A673 (cell line): ENCODE results near the gene HERPUD2. TPM values are rescaled to one million over a fixed set of nuclear protein-coding genes. Genes with fewer than 3 reads are reported as not detected.
A peak's percentile ranks its signal among the peaks of the same experiment; 100 is the strongest.

Source experiments
- BruUV-seq: library from RNA; stranded (reverse); fragments of 400-500 nt; replicated peaks from 2 replicates; lab custom pipeline; 2021; lab: Mats Ljungman, UMichigan
- CTCF ChIA-PET: fragments of 300-600 bp; sonication (Branson Sonifier 250); formaldehyde crosslinking; loops from one replicate; lab custom pipeline; 2022; ENCODE audit warnings: antibody characterized with exemption; lab: Charles Lee
- POLR2A ChIA-PET: fragments of 300-600 bp; sonication (Branson Sonifier 250); formaldehyde crosslinking; loops from one replicate; lab custom pipeline; 2022; ENCODE audit warnings: antibody characterized with exemption; ENCODE audit not compliant: low non-redundant PET; lab: Charles Lee
- DNase-seq: peaks from one replicate; pipeline ENCODE4 v3.0.0-alpha.2; 2015; ENCODE audit warnings: low spot score
- H3K27ac ChIP-seq: fragments of 200-600 bp; sonication (generic); 2 replicates; pipeline ENCODE4 v1.5.1; 2016; ENCODE audit warnings: mixed run types, low read depth, mild to moderate bottlenecking, mixed read lengths, antibody characterized with exemption, low read length; ENCODE audit not compliant: poor library complexity, severe bottlenecking
- H3K27me3 ChIP-seq: fragments of 200-600 bp; sonication (generic); replicated peaks from 2 replicates; pipeline ENCODE4 v1.6.1; 2017; ENCODE audit warnings: mixed run types, low read depth, mild to moderate bottlenecking, mixed read lengths, antibody characterized with exemption, low read length; ENCODE audit not compliant: insufficient read depth, poor library complexity
- H3K36me3 ChIP-seq: fragments of 200-600 bp; sonication (generic); 2 replicates; pipeline ENCODE4 v1.6.1; 2016; ENCODE audit warnings: mixed run types, mild to moderate bottlenecking, mixed read lengths, antibody characterized with exemption, low read length; ENCODE audit not compliant: insufficient read depth, poor library complexity, severe bottlenecking
- H3K4me1 ChIP-seq: fragments of 200-600 bp; sonication (generic); 2 replicates; pipeline ENCODE4 v1.6.1; 2017; ENCODE audit warnings: mixed run types, mild to moderate bottlenecking, mixed read lengths, antibody characterized with exemption, low read length; ENCODE audit not compliant: insufficient read depth, poor library complexity, severe bottlenecking
- H3K4me3 ChIP-seq: fragments of 200-600 bp; sonication (generic); 2 replicates; pipeline ENCODE4 v1.5.1; 2016; ENCODE audit warnings: low read depth, mixed run types, mild to moderate bottlenecking, mixed read lengths, low read length; ENCODE audit not compliant: poor library complexity, severe bottlenecking
- H3K9me3 ChIP-seq: fragments of 200-600 bp; sonication (generic); 2 replicates; pipeline ENCODE4 v1.6.1; 2016; ENCODE audit warnings: mixed run types, low read depth, mild to moderate bottlenecking, mixed read lengths, antibody characterized with exemption, low read length; ENCODE audit not compliant: poor library complexity, severe bottlenecking
- EZH2 ChIP-seq: fragments of 200-600 bp; sonication (generic); IDR thresholded peaks from 2 replicates; pipeline ENCODE4 v1.6.1; 2017; ENCODE audit warnings: borderline replicate concordance, low read depth, mild to moderate bottlenecking, mixed read lengths, antibody characterized with exemption, low read length; ENCODE audit not compliant: poor library complexity, severe bottlenecking
- intact Hi-C: fragments of 100-400 bp; cut with micrococcal nuclease; formaldehyde crosslinking; loops from one replicate; pipeline ENCODE4 v1.10.0; 2022; ENCODE audit not compliant: unreplicated experiment
- total RNA-seq: library from RNA; stranded (reverse); gene quantifications from 2 replicates; pipeline ENCODE4 v1.2.3, GENCODE V29; 2021
- TF ChIP-seq, protein P1 (sequence below): fragments of 300-800, 200-600 bp; sonication (generic); conservative IDR thresholded peaks from 2 replicates; pipeline ENCODE4 v1.5.1; 2017; ENCODE audit warnings: low read depth, mild to moderate bottlenecking, antibody characterized with exemption, low read length, moderate library complexity, mixed read lengths

Gene HERPUD2
- total RNA-seq, 1 experiment from 2014 or later = 23.3 TPM

DNA sequence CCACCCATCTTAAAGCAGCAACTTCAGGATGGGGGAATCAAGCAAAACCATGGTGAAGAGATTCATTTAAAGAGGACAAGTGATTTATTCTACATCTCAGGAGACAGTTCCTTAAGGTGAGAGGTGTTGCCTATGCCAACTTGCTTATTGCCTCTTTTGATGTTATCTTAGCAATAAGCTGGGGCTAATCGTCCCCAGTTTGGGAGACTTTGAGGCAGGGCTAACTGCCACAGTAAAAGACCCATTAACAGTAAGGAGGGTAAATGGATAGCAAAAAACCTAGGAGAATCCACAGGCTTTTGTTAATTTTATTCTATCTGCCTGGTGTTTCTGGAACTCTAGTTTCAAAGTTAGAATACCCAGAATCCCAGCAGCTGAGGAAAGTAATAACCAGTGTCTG lies 22.1 kb upstream of the HERPUD2 start:
- no peaks in the 10 kb centered on the region for H3K27me3 ChIP-seq
- DNase-seq = no peak
- intact Hi-C loops = no loop called here
- TF ChIP-seq, protein P1, sequence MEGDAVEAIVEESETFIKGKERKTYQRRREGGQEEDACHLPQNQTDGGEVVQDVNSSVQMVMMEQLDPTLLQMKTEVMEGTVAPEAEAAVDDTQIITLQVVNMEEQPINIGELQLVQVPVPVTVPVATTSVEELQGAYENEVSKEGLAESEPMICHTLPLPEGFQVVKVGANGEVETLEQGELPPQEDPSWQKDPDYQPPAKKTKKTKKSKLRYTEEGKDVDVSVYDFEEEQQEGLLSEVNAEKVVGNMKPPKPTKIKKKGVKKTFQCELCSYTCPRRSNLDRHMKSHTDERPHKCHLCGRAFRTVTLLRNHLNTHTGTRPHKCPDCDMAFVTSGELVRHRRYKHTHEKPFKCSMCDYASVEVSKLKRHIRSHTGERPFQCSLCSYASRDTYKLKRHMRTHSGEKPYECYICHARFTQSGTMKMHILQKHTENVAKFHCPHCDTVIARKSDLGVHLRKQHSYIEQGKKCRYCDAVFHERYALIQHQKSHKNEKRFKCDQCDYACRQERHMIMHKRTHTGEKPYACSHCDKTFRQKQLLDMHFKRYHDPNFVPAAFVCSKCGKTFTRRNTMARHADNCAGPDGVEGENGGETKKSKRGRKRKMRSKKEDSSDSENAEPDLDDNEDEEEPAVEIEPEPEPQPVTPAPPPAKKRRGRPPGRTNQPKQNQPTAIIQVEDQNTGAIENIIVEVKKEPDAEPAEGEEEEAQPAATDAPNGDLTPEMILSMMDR = no peak
- TF ChIP-seq EZH2 = no peak
- H3K4me1 ChIP-seq = peaks cover 35% of the 10 kb centered on the region
- no peaks in the 10 kb centered on the region for H3K36me3 ChIP-seq
- CTCF ChIA-PET = interaction anchor here (0.7 kb wide), 1 partner anchor 87 kb away, joined by 4 read pairs; no protein-coding TSS in a partner anchor
- H3K27ac ChIP-seq = peak overlapping the region; percentile 77
- H3K9me3 ChIP-seq = no peaks in the 10 kb centered on the region
- H3K4me3 ChIP-seq = peak overlapping the region; percentile 32
- POLR2A ChIA-PET = no interaction called here
- BruUV-seq = no TSS peak

DNA sequence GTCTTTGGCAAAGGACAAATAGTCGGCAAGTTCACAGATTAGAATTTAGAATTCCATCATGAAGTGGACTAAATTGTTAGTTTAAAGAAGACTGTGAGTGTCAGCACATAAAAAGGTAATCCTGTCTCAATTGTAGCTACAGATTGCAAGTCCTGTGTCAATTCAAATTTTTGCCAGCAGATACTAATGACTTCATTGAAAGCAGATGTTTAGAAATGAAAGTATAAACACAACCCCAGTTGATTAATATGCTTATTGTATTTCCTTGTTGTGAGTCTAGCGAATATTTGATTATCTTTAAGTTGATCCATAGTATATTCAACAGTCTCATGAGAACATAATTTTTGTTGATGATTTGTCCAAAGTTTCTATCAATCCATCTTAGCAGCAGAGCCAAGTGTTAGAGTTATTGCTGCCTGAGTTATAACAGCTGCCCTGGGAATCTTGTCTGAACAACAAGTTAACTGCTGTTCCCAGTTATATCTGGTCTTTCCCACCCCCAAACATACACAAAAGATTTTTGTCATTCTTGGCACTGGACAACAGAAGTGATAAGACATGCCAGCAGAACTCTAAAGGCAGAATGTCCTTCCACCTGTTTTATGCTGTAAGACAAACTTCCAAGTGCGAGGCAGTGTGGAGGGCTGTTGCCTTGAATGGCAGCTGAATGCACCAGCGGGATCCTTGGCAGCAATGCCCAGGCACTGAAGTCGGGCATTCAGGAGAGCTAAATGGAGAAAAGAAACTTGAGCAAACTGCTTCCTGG lies 21.3 kb upstream of the HERPUD2 start:
- Histone ChIP-seq H3K27me3 (no peaks in the 10 kb centered on the region), H3K27ac (peak overlapping the region; percentile 77), H3K36me3 (no peaks in the 10 kb centered on the region), H3K4me1 (peaks cover 27% of the 10 kb centered on the region), H3K9me3 (no peaks in the 10 kb centered on the region), H3K4me3 (peak overlapping the region; percentile 32)
- BruUV-seq = no TSS peak
- TF ChIP-seq, protein P1 = no peak
- TF ChIP-seq EZH2 = no peak
- ChIA-PET CTCF (interaction anchor here (0.7 kb wide), 1 partner anchor 88 kb away, joined by 4 read pairs; no protein-coding TSS in a partner anchor), POLR2A (no interaction called here)
- DNase-seq = peak; percentile 78
- intact Hi-C loops = no loop called here

GRCh38 chr7:35714862-35715261 lies 19.9 kb upstream of the HERPUD2 start:
- no peaks in the 10 kb centered on the region for H3K27me3 ChIP-seq
- H3K36me3 ChIP-seq = no peaks in the 10 kb centered on the region
- intact Hi-C loops = no loop called here
- H3K9me3 ChIP-seq = no peaks in the 10 kb centered on the region
- no TSS peak for BruUV-seq
- ChIA-PET POLR2A (no interaction called here), CTCF (no interaction called here)
- TF ChIP-seq, protein P1 = 0 out of 2 replicates have a peak, but pooled peaks have one; percentile 20
- TF ChIP-seq EZH2 = no peak
- H3K27ac ChIP-seq = no peak overlapping the region
- H3K4me3 ChIP-seq = no peak overlapping the region
- peaks cover 27% of the 10 kb centered on the region for H3K4me1 ChIP-seq
- DNase-seq = no peak
